ENCODE measurements around the gene BBS9. TPM values are rescaled to one million over a fixed set of nuclear protein-coding genes. Genes with fewer than 3 reads are reported as not detected.

The BBS9 gene
- total and polyA plus RNA-seq, 2 experiments from 2014 or later, result 27.2 to 66.1 TPM

DNA sequence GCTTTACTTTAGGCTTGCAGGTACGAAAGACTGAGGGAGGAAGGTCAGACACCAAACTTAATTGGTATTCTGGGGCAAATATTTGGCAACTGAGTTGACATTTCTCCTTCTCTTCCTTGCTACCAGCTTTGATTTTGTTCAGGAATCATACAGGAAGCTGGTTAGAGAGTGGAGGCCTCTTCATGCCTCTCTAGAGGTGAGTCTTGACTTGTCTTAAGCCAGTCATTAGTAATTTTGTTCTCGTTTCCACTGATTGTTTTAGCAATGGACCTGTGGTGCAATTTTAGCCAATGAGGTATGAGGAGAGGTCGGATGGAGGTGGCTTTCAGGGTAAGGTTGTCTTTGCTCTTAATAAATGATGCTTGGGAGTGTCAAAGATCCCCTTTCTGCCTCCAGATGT, 17.8 kb upstream of the BBS9 start:
- Mint-ChIP-seq H3K4me3 (no peak overlapping the region), H3K27me3 (ENCODE audit: insufficient read depth, low read depth, poor library complexity) (peaks cover 6% of the 10 kb centered on the region), H3K9me3 (no peaks in the 10 kb centered on the region), H3K4me1 (peaks cover 25% of the 10 kb centered on the region; the same call in 2 of the 3 replicates), H3K27ac (no peak overlapping the region), H3K36me3 (ENCODE audit: low read depth) (no peaks in the 10 kb centered on the region)
- Histone ChIP-seq H3K27me3 (ENCODE audit: insufficient read depth) (peaks cover 17% of the 10 kb centered on the region), H3K36me3 (ENCODE audit: insufficient read depth) (no peaks in the 10 kb centered on the region), H3F3A (replicated peaks; ENCODE audit: low read depth) (0 out of 2 replicates have a peak, but pooled peaks cover 3% of the 10 kb centered on the region), H4K20me1 (replicated peaks; ENCODE audit: insufficient read depth) (peaks cover 13% of the 10 kb centered on the region), H3K4me1 (ENCODE audit: insufficient read depth) (peaks cover 11% of the 10 kb centered on the region), H3K27ac (ENCODE audit: low read depth) (no peak overlapping the region), H3K4me2 (no peak overlapping the region), H3K9me2 (ENCODE audit: insufficient read depth) (no peaks in the 10 kb centered on the region), H2AFZ (no peak overlapping the region), H3K4me3 (no peak overlapping the region), H3K79me2 (replicated peaks; ENCODE audit: insufficient read depth) (peaks cover 19% of the 10 kb centered on the region)
- DNase-seq (ENCODE audit: low spot score) (no peak), ATAC-seq (no peak)
- TF ChIP-seq STAT1 (IDR thresholded peaks at IDR 0.05; ENCODE audit: unreplicated experiment) (no peak), EZH2phosphoT487 (IDR thresholded peaks at IDR 0.05; ENCODE audit: unreplicated experiment) (no peak), ZNF114 (CRISPR knock-in tag; IDR thresholded peaks at IDR 0.05) (no peak), ZNF331 (CRISPR knock-in tag; IDR thresholded peaks at IDR 0.05; ENCODE audit: low read depth) (no peak), CREB1 (CRISPR knock-in tag; IDR thresholded peaks at IDR 0.05; ENCODE audit: low read depth) (no peak), EZH2 (IDR thresholded peaks at IDR 0.05; ENCODE audit: low read depth, unreplicated experiment) (no peak), POLR2AphosphoS5 (IDR thresholded peaks at IDR 0.05; ENCODE audit: low read depth) (no peak), NANOG (IDR thresholded peaks at IDR 0.05; ENCODE audit: borderline replicate concordance) (no peak), JUNB (IDR thresholded peaks at IDR 0.05; ENCODE audit: unreplicated experiment) (no peak)
- TF ChIP-seq, protein P1, sequence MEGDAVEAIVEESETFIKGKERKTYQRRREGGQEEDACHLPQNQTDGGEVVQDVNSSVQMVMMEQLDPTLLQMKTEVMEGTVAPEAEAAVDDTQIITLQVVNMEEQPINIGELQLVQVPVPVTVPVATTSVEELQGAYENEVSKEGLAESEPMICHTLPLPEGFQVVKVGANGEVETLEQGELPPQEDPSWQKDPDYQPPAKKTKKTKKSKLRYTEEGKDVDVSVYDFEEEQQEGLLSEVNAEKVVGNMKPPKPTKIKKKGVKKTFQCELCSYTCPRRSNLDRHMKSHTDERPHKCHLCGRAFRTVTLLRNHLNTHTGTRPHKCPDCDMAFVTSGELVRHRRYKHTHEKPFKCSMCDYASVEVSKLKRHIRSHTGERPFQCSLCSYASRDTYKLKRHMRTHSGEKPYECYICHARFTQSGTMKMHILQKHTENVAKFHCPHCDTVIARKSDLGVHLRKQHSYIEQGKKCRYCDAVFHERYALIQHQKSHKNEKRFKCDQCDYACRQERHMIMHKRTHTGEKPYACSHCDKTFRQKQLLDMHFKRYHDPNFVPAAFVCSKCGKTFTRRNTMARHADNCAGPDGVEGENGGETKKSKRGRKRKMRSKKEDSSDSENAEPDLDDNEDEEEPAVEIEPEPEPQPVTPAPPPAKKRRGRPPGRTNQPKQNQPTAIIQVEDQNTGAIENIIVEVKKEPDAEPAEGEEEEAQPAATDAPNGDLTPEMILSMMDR (conservative IDR thresholded peaks at IDR 0.05; ENCODE audit: low read depth in 2 of 2), result no peak
- TF ChIP-seq, protein P2, sequence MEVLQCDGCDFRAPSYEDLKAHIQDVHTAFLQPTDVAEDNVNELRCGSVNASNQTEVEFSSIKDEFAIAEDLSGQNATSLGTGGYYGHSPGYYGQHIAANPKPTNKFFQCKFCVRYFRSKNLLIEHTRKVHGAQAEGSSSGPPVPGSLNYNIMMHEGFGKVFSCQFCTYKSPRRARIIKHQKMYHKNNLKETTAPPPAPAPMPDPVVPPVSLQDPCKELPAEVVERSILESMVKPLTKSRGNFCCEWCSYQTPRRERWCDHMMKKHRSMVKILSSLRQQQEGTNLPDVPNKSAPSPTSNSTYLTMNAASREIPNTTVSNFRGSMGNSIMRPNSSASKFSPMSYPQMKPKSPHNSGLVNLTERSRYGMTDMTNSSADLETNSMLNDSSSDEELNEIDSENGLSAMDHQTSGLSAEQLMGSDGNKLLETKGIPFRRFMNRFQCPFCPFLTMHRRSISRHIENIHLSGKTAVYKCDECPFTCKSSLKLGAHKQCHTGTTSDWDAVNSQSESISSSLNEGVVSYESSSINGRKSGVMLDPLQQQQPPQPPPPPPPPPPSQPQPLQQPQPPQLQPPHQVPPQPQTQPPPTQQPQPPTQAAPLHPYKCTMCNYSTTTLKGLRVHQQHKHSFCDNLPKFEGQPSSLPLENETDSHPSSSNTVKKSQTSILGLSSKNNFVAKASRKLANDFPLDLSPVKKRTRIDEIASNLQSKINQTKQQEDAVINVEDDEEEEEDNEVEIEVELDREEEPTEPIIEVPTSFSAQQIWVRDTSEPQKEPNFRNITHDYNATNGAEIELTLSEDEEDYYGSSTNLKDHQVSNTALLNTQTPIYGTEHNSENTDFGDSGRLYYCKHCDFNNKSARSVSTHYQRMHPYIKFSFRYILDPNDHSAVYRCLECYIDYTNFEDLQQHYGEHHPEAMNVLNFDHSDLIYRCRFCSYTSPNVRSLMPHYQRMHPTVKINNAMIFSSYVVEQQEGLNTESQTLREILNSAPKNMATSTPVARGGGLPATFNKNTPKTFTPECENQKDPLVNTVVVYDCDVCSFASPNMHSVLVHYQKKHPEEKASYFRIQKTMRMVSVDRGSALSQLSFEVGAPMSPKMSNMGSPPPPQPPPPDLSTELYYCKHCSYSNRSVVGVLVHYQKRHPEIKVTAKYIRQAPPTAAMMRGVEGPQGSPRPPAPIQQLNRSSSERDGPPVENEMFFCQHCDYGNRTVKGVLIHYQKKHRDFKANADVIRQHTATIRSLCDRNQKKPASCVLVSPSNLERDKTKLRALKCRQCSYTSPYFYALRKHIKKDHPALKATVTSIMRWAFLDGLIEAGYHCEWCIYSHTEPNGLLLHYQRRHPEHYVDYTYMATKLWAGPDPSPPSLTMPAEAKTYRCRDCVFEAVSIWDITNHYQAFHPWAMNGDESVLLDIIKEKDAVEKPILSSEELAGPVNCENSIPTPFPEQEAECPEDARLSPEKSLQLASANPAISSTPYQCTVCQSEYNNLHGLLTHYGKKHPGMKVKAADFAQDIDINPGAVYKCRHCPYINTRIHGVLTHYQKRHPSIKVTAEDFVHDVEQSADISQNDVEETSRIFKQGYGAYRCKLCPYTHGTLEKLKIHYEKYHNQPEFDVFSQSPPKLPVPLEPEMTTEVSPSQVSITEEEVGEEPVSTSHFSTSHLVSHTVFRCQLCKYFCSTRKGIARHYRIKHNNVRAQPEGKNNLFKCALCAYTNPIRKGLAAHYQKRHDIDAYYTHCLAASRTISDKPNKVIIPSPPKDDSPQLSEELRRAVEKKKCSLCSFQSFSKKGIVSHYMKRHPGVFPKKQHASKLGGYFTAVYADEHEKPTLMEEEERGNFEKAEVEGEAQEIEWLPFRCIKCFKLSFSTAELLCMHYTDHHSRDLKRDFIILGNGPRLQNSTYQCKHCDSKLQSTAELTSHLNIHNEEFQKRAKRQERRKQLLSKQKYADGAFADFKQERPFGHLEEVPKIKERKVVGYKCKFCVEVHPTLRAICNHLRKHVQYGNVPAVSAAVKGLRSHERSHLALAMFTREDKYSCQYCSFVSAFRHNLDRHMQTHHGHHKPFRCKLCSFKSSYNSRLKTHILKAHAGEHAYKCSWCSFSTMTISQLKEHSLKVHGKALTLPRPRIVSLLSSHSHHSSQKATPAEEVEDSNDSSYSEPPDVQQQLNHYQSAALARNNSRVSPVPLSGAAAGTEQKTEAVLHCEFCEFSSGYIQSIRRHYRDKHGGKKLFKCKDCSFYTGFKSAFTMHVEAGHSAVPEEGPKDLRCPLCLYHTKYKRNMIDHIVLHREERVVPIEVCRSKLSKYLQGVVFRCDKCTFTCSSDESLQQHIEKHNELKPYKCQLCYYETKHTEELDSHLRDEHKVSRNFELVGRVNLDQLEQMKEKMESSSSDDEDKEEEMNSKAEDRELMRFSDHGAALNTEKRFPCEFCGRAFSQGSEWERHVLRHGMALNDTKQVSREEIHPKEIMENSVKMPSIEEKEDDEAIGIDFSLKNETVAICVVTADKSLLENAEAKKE (CRISPR knock-in tag; IDR thresholded peaks at IDR 0.05), result no peak
- TF ChIP-seq, protein P3, sequence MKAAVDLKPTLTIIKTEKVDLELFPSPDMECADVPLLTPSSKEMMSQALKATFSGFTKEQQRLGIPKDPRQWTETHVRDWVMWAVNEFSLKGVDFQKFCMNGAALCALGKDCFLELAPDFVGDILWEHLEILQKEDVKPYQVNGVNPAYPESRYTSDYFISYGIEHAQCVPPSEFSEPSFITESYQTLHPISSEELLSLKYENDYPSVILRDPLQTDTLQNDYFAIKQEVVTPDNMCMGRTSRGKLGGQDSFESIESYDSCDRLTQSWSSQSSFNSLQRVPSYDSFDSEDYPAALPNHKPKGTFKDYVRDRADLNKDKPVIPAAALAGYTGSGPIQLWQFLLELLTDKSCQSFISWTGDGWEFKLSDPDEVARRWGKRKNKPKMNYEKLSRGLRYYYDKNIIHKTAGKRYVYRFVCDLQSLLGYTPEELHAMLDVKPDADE (IDR thresholded peaks at IDR 0.05), result no peak
- TF ChIP-seq, protein P4, sequence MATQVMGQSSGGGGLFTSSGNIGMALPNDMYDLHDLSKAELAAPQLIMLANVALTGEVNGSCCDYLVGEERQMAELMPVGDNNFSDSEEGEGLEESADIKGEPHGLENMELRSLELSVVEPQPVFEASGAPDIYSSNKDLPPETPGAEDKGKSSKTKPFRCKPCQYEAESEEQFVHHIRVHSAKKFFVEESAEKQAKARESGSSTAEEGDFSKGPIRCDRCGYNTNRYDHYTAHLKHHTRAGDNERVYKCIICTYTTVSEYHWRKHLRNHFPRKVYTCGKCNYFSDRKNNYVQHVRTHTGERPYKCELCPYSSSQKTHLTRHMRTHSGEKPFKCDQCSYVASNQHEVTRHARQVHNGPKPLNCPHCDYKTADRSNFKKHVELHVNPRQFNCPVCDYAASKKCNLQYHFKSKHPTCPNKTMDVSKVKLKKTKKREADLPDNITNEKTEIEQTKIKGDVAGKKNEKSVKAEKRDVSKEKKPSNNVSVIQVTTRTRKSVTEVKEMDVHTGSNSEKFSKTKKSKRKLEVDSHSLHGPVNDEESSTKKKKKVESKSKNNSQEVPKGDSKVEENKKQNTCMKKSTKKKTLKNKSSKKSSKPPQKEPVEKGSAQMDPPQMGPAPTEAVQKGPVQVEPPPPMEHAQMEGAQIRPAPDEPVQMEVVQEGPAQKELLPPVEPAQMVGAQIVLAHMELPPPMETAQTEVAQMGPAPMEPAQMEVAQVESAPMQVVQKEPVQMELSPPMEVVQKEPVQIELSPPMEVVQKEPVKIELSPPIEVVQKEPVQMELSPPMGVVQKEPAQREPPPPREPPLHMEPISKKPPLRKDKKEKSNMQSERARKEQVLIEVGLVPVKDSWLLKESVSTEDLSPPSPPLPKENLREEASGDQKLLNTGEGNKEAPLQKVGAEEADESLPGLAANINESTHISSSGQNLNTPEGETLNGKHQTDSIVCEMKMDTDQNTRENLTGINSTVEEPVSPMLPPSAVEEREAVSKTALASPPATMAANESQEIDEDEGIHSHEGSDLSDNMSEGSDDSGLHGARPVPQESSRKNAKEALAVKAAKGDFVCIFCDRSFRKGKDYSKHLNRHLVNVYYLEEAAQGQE (IDR thresholded peaks at IDR 0.05; ENCODE audit: unreplicated experiment), result no peak

All from GM23338 (cell line).